HCT116 (cell line): ENCODE data around the gene PBX1. TPM values are rescaled to one million over a fixed set of nuclear protein-coding genes. Genes with fewer than 3 reads are reported as not detected.

Experiments used
- ATAC-seq: fragments of 200-7000 bp; cut with Tn5 transposase; 2 replicates; pipeline ENCODE4 v1.9.1; 2020; ENCODE audit warnings: mild to moderate bottlenecking, moderate library complexity
- BruUV-seq: library from RNA; stranded (reverse); fragments of 400-500 nt; replicated peaks from 2 replicates; lab custom pipeline; 2021; lab: Mats Ljungman, UMichigan
- CTCF ChIA-PET: fragments of 300-600 bp; sonication (Branson Sonifier 250); formaldehyde crosslinking; loops from one replicate; lab custom pipeline; 2021; ENCODE audit warnings: antibody characterized with exemption; lab: Charles Lee
- POLR2A ChIA-PET: fragments of 300-600, 350-600 bp; sonication (Branson Sonifier 250); formaldehyde crosslinking; loops from one replicate; lab custom pipeline; 2021; ENCODE audit warnings: antibody characterized with exemption; lab: Charles Lee
- RAD21 ChIA-PET, 2 experiments: fragments of 300-600 bp; sonication (Branson Sonifier 250); formaldehyde crosslinking; loops; one replicate each; lab custom pipeline; 2023; ENCODE audit warnings: low total read pairs in 2 of 2; ENCODE audit not compliant: uncharacterized antibody in 2 of 2, unreplicated experiment in 2 of 2, low non-redundant PET in 1 of 2; lab: Charles Lee
- DNase-seq: peaks from one replicate; pipeline ENCODE4 v3.0.0-alpha.2; 2010; ENCODE audit warnings: low read depth, low spot score
- H2AFZ ChIP-seq: fragments of 200-600 bp; shearing (Covaris generic), sonication (generic); 2 replicates; pipeline ENCODE4 v1.6.1; 2017; ENCODE audit warnings: low read depth, mixed run types, mixed read lengths, antibody characterized with exemption, low read length; ENCODE audit not compliant: poor library complexity, severe bottlenecking
- H3K27ac ChIP-seq: 2 replicates; pipeline ENCODE4 v1.5.1; 2012; ENCODE audit warnings: low read depth, low read length
- H3K27me3 ChIP-seq: fragments of 200-600 bp; sonication (generic); 2 replicates; pipeline ENCODE4 v1.6.1; 2016; ENCODE audit warnings: mixed run types, low read length, mixed read lengths; ENCODE audit not compliant: insufficient read depth
- H3K36me3 ChIP-seq, 2 experiments: fragments of 200-500 bp in 1 of 2; fragments of 200-600 bp in 1 of 2; sonication (Bioruptor generic) in 1 of 2; sonication (generic) in 1 of 2; 2 replicates each; pipeline versions ENCODE4 v1.5.1 to v1.6.1; 2014 to 2016; ENCODE audit warnings: low read length in 2 of 2, inconsistent platforms in 1 of 2, mixed read lengths in 1 of 2, mixed run types in 1 of 2; ENCODE audit not compliant: insufficient read depth in 2 of 2, control insufficient read depth in 1 of 2
- H3K4me1 ChIP-seq, 2 experiments: fragments of 200-600 bp in 1 of 2; sonication (generic) in 1 of 2; 2 replicates each; pipeline versions ENCODE4 v1.5.1 to v1.6.1; 2012 to 2017; ENCODE audit warnings: low read length in 2 of 2, inconsistent platforms in 1 of 2, mild to moderate bottlenecking in 1 of 2, mixed read lengths in 1 of 2, mixed run types in 1 of 2, moderate library complexity in 1 of 2; ENCODE audit not compliant: insufficient read depth in 2 of 2, control insufficient read depth in 1 of 2
- H3K4me2 ChIP-seq: fragments of 200-600 bp; sonication (generic); 2 replicates; pipeline ENCODE4 v1.6.1; 2017; ENCODE audit warnings: mixed run types, low read length, mixed read lengths
- H3K4me3 ChIP-seq, 2 experiments: fragments of 200-600 bp in 1 of 2; sonication (generic) in 1 of 2; replicated peaks in 1 of 2; 2 replicates each; pipeline ENCODE4 v1.5.1; 2011 to 2016; ENCODE audit warnings: low read length in 2 of 2, control low read depth in 1 of 2, low read depth in 1 of 2, mild to moderate bottlenecking in 1 of 2, mixed read lengths in 1 of 2, mixed run types in 1 of 2
- H3K79me2 ChIP-seq: fragments of 200-600 bp; sonication (generic); 2 replicates; pipeline ENCODE4 v1.6.1; 2017; ENCODE audit warnings: mild to moderate bottlenecking, mixed run types, low read length, moderate library complexity, mixed read lengths; ENCODE audit not compliant: insufficient read depth
- H3K9ac ChIP-seq: fragments of 200-600 bp; sonication (generic); 2 replicates; pipeline ENCODE4 v1.6.1; 2016; ENCODE audit warnings: low read length, mixed read lengths
- H3K9me2 ChIP-seq: fragments of 200-600 bp; sonication (generic), shearing (Covaris generic); 2 replicates; pipeline ENCODE4 v1.6.1; 2017; ENCODE audit warnings: mixed run types, mild to moderate bottlenecking, moderate library complexity; ENCODE audit not compliant: insufficient read depth
- H3K9me3 ChIP-seq, 2 experiments: fragments of 200-500 bp in 1 of 2; fragments of 200-600 bp in 1 of 2; sonication (Bioruptor generic) in 1 of 2; sonication (generic) in 1 of 2; 2 replicates each; pipeline ENCODE4 v1.6.1; 2014 to 2017; ENCODE audit warnings: low read length in 2 of 2, mixed read lengths in 2 of 2, inconsistent platforms in 1 of 2, low read depth in 1 of 2, mild to moderate bottlenecking in 1 of 2, mixed run types in 1 of 2, moderate library complexity in 1 of 2; ENCODE audit not compliant: control insufficient read depth in 1 of 2, insufficient read depth in 1 of 2
- H4K20me1 ChIP-seq: fragments of 200-600 bp; sonication (generic), shearing (Covaris generic); 2 replicates; pipeline ENCODE4 v1.6.1; 2017; ENCODE audit warnings: mixed run types, mild to moderate bottlenecking, moderate library complexity; ENCODE audit not compliant: insufficient read depth
- ATF3 ChIP-seq: IDR thresholded peaks from 2 replicates; pipeline ENCODE4 v1.6.1; 2012
- CEBPB ChIP-seq: IDR thresholded peaks from 2 replicates; pipeline ENCODE4 v1.6.1; 2012; ENCODE audit warnings: low read depth
- ELF1 ChIP-seq: IDR thresholded peaks from 2 replicates; pipeline ENCODE4 v1.6.1; 2012; ENCODE audit warnings: low read depth, borderline replicate concordance
- EZH2 ChIP-seq: fragments of 200-600 bp; sonication (generic); IDR thresholded peaks from 2 replicates; pipeline ENCODE4 v1.6.1; 2017; ENCODE audit warnings: antibody characterized with exemption, mixed run types
- EZH2phosphoT487 ChIP-seq: fragments of 200-600 bp; IDR thresholded peaks from 2 replicates; pipeline ENCODE4 v1.6.1; 2018; ENCODE audit warnings: antibody characterized with exemption, borderline replicate concordance
- FOSL1 ChIP-seq: IDR thresholded peaks from 2 replicates; pipeline ENCODE4 v1.6.1; 2012; ENCODE audit warnings: low read depth
- JUND ChIP-seq: IDR thresholded peaks from 2 replicates; pipeline ENCODE4 v1.6.1; 2012
- RAD21 ChIP-seq: IDR thresholded peaks from 2 replicates; pipeline ENCODE4 v1.6.1; 2012; ENCODE audit warnings: low read depth, mild to moderate bottlenecking
- REST ChIP-seq: IDR thresholded peaks from 2 replicates; pipeline ENCODE4 v1.6.1; 2012; ENCODE audit warnings: low read depth
- SIN3A ChIP-seq: IDR thresholded peaks from 2 replicates; pipeline ENCODE4 v1.6.1; 2012; ENCODE audit warnings: low read depth
- SRF ChIP-seq: IDR thresholded peaks from 2 replicates; pipeline ENCODE4 v1.6.1; 2012; ENCODE audit warnings: low read depth
- TCF7L2 ChIP-seq: IDR thresholded peaks from 2 replicates; pipeline ENCODE4 v1.7.0; 2011; ENCODE audit warnings: borderline replicate concordance, inconsistent platforms; ENCODE audit not compliant: insufficient read depth, insufficient read length; ENCODE audit errors: extremely low read depth
- YY1 ChIP-seq: IDR thresholded peaks from 2 replicates; pipeline ENCODE4 v1.6.1; 2011; ENCODE audit warnings: low read length, low read depth, moderate library complexity, mild to moderate bottlenecking; ENCODE audit not compliant: insufficient replicate concordance; ENCODE audit errors: extremely low read depth
- ZBTB33 ChIP-seq: IDR thresholded peaks from 2 replicates; pipeline ENCODE4 v1.6.1; 2011; ENCODE audit warnings: mild to moderate bottlenecking, low read length, moderate library complexity; ENCODE audit not compliant: insufficient replicate concordance; ENCODE audit errors: extremely low read depth
- ZNF274 ChIP-seq: fragments of 200-500 bp; sonication (Bioruptor generic); IDR thresholded peaks from 2 replicates; pipeline ENCODE4 v1.6.1; 2014; ENCODE audit warnings: mild to moderate bottlenecking, low read depth, low read length, inconsistent platforms
- intact Hi-C: fragments of 100-400 bp; cut with micrococcal nuclease; formaldehyde crosslinking; loops from 2 replicates; pipeline ENCODE4 v1.10.0; 2022
- total RNA-seq: library from RNA; stranded (reverse); gene quantifications from one replicate; pipeline ENCODE4 v1.2.1, GENCODE V29; 2021; ENCODE audit not compliant: unreplicated experiment

PBX1 gene
- total RNA-seq, 1 experiment from 2014 or later, result 29.6 TPM

GRCh38 chr1:164895026-164895912, 336.3 kb downstream of the PBX1 start:
- Histone ChIP-seq H3K4me1 (no peaks in the 10 kb centered on the region), H3K36me3 (no peaks in the 10 kb centered on the region), H2AFZ (no peak overlapping the region), H3K9me3 (no peaks in the 10 kb centered on the region), H3K79me2 (no peaks in the 10 kb centered on the region), H3K9me2 (no peaks in the 10 kb centered on the region), H3K4me2 (no peak overlapping the region), H3K4me3 (no peak overlapping the region), H3K27me3 (peaks cover 6% of the 10 kb centered on the region; the same call in 1 of the 2 replicates), H3K9ac (no peak overlapping the region), H4K20me1 (no peaks in the 10 kb centered on the region), H3K27ac (no peak overlapping the region)
- CTCF ChIA-PET, result no interaction called here
- no peak for TF ChIP-seq JUND
- TF ChIP-seq REST, result no peak
- no peak for TF ChIP-seq ZBTB33
- TF ChIP-seq TCF7L2, result no peak
- TF ChIP-seq YY1, result no peak
- TF ChIP-seq CEBPB, result no peak
- no peak for TF ChIP-seq RAD21
- no peak for TF ChIP-seq ZNF274
- no peak for TF ChIP-seq EZH2phosphoT487
- no peak for TF ChIP-seq SIN3A
- TF ChIP-seq EZH2, result no peak
- TF ChIP-seq SRF, result no peak
- TF ChIP-seq ELF1, result no peak
- TF ChIP-seq ATF3, result no peak
- TF ChIP-seq FOSL1, result no peak
- intact Hi-C loops, result no loop called here
- DNase-seq (no peak), ATAC-seq (no peak)
- POLR2A ChIA-PET, result no interaction called here
- BruUV-seq, result no TSS peak
- RAD21 ChIA-PET, result no interaction called here
